ENCODE data around the gene FOSL1. TPM values are rescaled to one million over a fixed set of nuclear protein-coding genes. Genes with fewer than 3 reads are reported as not detected.

Gene FOSL1
- total RNA-seq, 4 donors from 2014 or later, result 2.9 to 3.9 TPM; not detected in 2

DNA sequence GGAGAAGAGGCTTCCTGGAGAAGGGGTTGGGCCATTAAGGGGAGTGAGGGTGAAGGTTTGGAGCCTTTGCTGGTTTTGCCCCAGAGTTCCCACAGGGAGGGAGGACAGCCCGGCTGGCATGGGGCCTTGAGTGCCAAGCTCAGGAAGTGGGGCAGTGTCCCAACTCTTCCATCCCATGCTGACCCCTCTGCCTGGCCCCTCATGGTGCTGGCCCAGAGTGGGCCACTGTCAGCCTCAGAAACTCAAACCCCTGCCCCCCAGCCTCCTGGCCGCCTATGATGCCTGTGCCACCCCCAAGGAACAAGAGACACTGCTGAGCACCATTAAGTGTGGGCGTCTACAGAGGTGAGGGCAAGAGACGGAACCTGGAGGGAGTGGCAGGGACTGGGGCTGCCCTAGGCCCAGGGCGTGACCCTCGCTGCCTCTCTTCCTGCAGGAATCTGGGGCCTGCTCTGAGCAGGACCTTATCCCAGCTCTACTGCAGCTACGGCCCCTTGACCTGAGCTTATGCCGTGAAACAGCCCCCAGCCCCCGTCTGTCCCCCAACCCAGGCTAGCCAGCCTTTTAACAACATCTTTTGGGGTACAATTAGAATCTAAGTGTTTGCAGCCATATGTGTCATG, 34.5 kb downstream of the FOSL1 start:
- Histone ChIP-seq H3K27me3 (no peaks in the 10 kb centered on the region), H3K4me3 (no peak overlapping the region), H3K4me1 (peaks cover 6 to 7% of the 10 kb centered on the region in 2 donors), H3K36me3 (no peaks in the 10 kb centered on the region), H3K9me3 (no peaks in the 10 kb centered on the region), H3K27ac (no peak overlapping the region)
- peak; percentile 17 to 18 for DNase-seq
- intact Hi-C loops (cut with DNase I; ENCODE audit: low total_unique reads), result no loop called here
- TF ChIP-seq, protein P1, sequence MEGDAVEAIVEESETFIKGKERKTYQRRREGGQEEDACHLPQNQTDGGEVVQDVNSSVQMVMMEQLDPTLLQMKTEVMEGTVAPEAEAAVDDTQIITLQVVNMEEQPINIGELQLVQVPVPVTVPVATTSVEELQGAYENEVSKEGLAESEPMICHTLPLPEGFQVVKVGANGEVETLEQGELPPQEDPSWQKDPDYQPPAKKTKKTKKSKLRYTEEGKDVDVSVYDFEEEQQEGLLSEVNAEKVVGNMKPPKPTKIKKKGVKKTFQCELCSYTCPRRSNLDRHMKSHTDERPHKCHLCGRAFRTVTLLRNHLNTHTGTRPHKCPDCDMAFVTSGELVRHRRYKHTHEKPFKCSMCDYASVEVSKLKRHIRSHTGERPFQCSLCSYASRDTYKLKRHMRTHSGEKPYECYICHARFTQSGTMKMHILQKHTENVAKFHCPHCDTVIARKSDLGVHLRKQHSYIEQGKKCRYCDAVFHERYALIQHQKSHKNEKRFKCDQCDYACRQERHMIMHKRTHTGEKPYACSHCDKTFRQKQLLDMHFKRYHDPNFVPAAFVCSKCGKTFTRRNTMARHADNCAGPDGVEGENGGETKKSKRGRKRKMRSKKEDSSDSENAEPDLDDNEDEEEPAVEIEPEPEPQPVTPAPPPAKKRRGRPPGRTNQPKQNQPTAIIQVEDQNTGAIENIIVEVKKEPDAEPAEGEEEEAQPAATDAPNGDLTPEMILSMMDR (IDR thresholded peaks at IDR 0.05), result no peak
- TF ChIP-seq POLR2A (IDR thresholded peaks at IDR 0.05), result no peak

DNA sequence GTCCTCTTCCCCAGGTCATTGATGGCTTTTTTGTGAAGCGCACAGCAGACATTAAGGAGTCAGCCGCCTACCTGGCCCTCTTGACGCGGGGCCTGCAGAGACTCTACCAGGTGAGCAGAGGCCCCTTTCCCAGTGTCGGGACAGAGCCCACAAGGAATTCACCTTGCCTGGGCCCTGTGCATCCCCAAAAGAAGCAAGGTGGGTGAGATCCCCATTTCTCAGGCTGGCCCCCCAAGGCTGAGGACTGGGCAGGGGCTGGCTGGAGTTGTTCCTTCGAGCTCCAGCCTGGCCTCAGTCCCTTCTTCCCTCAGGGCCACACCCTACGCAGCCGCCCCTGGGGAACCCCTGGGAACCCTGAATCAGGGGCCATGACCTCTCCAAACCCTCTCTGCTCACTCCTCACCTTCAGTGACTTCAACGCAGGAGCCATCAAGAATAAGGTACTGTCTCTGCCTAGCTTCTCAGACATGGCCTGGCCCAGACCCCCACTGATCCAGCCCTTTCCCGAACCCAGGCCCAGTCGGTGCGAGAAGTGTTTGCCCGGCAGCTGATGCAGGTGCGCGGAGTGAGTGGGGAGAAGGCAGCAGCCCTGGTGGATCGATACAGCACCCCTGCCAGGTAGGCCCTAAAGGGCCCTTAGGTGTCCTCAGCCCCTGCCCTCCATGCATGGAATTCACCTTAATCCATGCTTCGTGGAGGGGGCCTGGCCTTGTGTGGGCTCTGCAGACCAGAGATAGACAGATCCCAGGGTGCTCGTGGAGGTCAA, 35.3 kb downstream of the FOSL1 start:
- no peaks in the 10 kb centered on the region for H3K9me3 ChIP-seq
- DNase-seq, result peak; percentile 16 to 17
- peaks cover 6 to 7% of the 10 kb centered on the region in 2 donors for H3K4me1 ChIP-seq
- H3K36me3 ChIP-seq, result no peaks in the 10 kb centered on the region
- H3K27me3 ChIP-seq, result no peaks in the 10 kb centered on the region
- H3K27ac ChIP-seq, result no peak overlapping the region
- H3K4me3 ChIP-seq, result no peak overlapping the region
- TF ChIP-seq POLR2A (IDR thresholded peaks at IDR 0.05), result no peak
- TF ChIP-seq, protein P1 (IDR thresholded peaks at IDR 0.05), result no peak
- intact Hi-C loops (cut with DNase I; ENCODE audit: low total_unique reads), result no loop called here

- Histone ChIP-seq H3K27ac (no peak overlapping the region), H3K4me1 (peaks cover 6 to 7% of the 10 kb centered on the region in 2 donors), H3K27me3 (no peaks in the 10 kb centered on the region), H3K4me3 (no peak overlapping the region), H3K36me3 (no peaks in the 10 kb centered on the region), H3K9me3 (no peaks in the 10 kb centered on the region)
- intact Hi-C loops (cut with DNase I; ENCODE audit: low total_unique reads), result no loop called here
- peak; percentile 15 to 19 for DNase-seq
- TF ChIP-seq, protein P1 (IDR thresholded peaks at IDR 0.05), result no peak
- TF ChIP-seq POLR2A (IDR thresholded peaks at IDR 0.05), result no peak
Observed at GRCh38 chr11:65863889-65864705, 36.1 kb downstream of the FOSL1 start.

GRCh38 chr11:65862941-65863888, 37.0 kb downstream of the FOSL1 start:
- Histone ChIP-seq H3K27me3 (no peaks in the 10 kb centered on the region), H3K9me3 (no peaks in the 10 kb centered on the region), H3K4me1 (peaks cover 6 to 7% of the 10 kb centered on the region in 2 donors), H3K36me3 (no peaks in the 10 kb centered on the region), H3K27ac (peak overlapping the region in 1 of 2 donors; percentile 18), H3K4me3 (no peak overlapping the region)
- TF ChIP-seq, protein P1 (IDR thresholded peaks at IDR 0.05), result no peak
- TF ChIP-seq POLR2A (IDR thresholded peaks at IDR 0.05), result no peak
- DNase-seq, result peak; percentile 29 to 35
- intact Hi-C loops (cut with DNase I; ENCODE audit: low total_unique reads), result no loop called here
